Measurements from ENCODE around the gene SQSTM1. TPM values are rescaled to one million over a fixed set of nuclear protein-coding genes. Genes with fewer than 3 reads are reported as not detected.

SQSTM1 gene
- total RNA-seq, 4 donors from 2014 or later = 105 to 236 (median 149) TPM

DNA sequence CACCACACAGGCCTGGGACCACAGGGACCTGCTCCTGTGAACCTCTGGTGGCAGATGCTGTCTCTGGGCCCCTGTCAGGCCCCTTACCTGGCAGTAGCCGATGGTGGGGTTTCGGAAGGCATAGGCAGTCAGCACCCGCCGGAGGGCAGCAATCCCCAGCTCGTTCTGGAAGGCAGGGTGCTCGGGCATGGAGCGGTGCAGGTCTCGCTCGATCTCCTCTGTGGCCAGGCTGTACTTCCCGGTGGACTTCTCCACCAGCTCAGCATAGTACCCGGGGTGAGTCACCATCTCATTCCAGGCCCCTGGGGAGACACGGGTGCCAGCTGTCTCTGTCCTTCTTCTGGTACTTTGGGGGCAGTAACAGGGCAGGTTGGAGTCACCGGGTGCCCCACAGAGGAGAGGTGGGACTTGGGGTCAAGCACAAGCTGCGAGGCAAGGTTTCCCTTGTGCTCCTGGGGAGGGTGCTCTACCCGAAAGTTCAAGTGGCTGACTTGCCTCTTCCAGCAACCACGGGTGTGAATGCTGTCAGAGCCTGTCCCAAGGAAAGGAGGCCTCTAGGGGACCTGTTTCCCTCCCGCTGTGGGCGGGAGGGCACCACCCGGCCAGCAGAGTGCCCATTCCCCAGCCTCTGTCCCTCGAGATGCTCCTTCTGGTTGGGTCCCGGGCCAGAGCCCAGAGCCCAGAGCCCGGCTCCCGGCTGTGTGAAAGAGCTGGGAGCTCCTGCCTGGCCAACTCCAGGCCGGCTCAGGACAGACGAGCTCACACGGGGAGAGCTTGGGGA is 57.7 kb downstream of the SQSTM1 start:
- Histone ChIP-seq H3K4me1 (no peaks in the 10 kb centered on the region), H3K27ac (no peak overlapping the region), H3K36me3 (peaks cover 28 to 94% (median 41%) of the 10 kb centered on the region in 3 donors), H3K9me3 (peaks cover 6 to 13% (median 13%) of the 10 kb centered on the region in 3 donors), H3K4me3 (no peak overlapping the region), H3K27me3 (no peaks in the 10 kb centered on the region)
- intact Hi-C loops (cut with DNase I) = no loop called here
- 91% methylated on average over 14 of the region's 26 CpGs; no CpG with 5 or more reads in 1 of the 2 donors for WGBS, 2 donors
- TF ChIP-seq, protein P1, sequence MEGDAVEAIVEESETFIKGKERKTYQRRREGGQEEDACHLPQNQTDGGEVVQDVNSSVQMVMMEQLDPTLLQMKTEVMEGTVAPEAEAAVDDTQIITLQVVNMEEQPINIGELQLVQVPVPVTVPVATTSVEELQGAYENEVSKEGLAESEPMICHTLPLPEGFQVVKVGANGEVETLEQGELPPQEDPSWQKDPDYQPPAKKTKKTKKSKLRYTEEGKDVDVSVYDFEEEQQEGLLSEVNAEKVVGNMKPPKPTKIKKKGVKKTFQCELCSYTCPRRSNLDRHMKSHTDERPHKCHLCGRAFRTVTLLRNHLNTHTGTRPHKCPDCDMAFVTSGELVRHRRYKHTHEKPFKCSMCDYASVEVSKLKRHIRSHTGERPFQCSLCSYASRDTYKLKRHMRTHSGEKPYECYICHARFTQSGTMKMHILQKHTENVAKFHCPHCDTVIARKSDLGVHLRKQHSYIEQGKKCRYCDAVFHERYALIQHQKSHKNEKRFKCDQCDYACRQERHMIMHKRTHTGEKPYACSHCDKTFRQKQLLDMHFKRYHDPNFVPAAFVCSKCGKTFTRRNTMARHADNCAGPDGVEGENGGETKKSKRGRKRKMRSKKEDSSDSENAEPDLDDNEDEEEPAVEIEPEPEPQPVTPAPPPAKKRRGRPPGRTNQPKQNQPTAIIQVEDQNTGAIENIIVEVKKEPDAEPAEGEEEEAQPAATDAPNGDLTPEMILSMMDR (IDR thresholded peaks at IDR 0.05) = no peak
- no peak for TF ChIP-seq POLR2A (IDR thresholded peaks at IDR 0.05)
- no peak for DNase-seq

DNA sequence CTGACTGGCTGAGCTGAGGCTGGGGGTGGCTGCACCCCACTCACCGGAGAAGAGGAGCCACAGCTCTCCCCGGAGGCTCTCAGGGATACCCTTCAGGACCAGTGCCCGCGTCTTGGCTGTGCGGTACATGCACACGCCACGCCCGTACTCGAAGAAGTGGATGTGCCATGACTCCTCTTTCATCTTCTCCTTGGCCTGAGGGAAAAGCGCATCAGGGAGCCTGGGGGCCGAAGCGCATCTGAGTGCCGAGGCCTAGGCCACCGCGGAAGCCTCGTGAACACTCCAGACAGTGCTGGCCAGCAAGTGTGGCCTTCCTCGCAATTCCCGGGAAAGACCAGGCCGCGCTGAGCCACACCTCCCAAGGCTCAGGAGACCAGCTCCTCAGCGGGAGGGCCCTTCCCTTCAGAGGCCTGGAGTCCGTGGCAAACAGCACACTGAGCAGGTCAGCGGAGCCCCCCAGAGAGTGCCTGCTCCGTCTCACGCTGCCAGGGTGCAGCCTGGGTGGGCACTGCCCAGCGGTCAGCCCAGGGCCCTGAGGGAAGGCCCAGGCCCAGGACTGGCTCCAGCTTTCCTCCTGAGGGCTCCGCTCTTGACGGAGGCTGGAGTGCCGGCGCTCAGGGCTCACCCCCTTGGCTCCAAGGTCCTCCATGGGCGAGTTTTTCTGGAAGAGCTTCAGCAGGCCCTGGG is 58.4 kb downstream of the SQSTM1 start:
- no peak overlapping the region for H3K27ac ChIP-seq
- peaks cover 23 to 94% (median 40%) of the 10 kb centered on the region in 3 donors for H3K36me3 ChIP-seq
- no CpG with 5 or more reads among the region's 31 CpGs for WGBS, 2 donors
- peaks cover 0 to under 1% (median 0%) of the 10 kb centered on the region in 3 donors for H3K4me1 ChIP-seq
- peaks cover 6 to 20% (median 17%) of the 10 kb centered on the region in 3 donors for H3K9me3 ChIP-seq
- no peak overlapping the region for H3K4me3 ChIP-seq
- H3K27me3 ChIP-seq = no peaks in the 10 kb centered on the region
- no peak for DNase-seq
- intact Hi-C loops (cut with DNase I) = no loop called here
- TF ChIP-seq, protein P1 (IDR thresholded peaks at IDR 0.05) = no peak
- TF ChIP-seq POLR2A (IDR thresholded peaks at IDR 0.05) = no peak

DNA sequence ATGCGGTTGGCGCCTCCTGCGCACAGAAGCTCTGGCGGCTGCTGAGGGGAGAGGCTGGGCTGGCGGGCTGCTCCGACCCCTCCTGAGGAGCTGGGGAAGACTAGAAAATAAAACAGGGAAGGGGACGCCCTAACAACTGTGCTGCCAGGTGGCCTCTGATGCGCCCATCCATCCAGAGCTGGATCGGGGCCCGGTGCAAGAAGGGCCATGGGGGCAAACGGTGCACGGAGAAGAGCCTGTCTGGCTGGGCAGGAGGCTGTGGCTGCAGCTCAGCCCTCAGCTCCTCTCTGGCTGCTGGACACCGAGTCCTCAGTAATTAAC is 58.9 kb downstream of the SQSTM1 start:
- Histone ChIP-seq H3K27me3 (no peaks in the 10 kb centered on the region), H3K4me3 (no peak overlapping the region), H3K36me3 (peaks cover 18 to 94% (median 40%) of the 10 kb centered on the region in 3 donors), H3K9me3 (peaks cover 6 to 24% (median 17%) of the 10 kb centered on the region in 3 donors), H3K27ac (no peak overlapping the region), H3K4me1 (peaks cover 0 to 6% (median 0%) of the 10 kb centered on the region in 3 donors)
- intact Hi-C loops (cut with DNase I) = no loop called here
- 93% methylated on average over 3 of the region's 13 CpGs; no CpG with 5 or more reads in 1 of the 2 donors for WGBS, 2 donors
- no peak for DNase-seq
- no peak for TF ChIP-seq POLR2A (IDR thresholded peaks at IDR 0.05)
- TF ChIP-seq, protein P1 (IDR thresholded peaks at IDR 0.05) = no peak

DNA sequence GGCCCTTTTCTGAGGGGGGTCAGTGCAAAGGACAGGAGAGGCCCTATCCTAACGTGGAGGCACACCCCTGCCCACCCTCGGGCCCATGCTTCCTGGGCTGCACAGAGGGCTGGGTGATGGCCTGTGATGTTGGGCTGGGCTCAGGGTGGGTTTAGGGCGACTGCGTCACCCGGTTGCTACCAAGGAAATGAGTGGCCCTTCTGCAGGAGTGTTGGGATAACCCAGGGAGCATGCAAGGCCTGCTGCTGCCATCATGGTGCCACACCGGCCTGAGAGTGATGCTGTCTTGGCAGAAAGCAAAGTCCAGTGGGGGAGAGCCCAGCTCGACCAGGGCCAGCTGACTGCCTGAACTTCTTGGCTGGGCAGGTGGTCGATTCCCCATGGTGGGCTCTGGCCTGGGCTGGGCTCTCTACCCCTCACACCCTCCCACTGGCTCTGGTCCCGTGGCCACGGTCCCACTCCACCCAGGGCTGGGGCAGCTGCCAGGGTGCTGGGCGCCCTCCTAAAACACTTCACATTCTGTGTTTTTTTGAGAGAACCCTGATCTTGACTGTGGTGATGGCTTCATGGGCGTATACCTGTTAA is 59.5 kb downstream of the SQSTM1 start:
- H3K27ac ChIP-seq = no peak overlapping the region
- 88% methylated on average over 7 of the region's 12 CpGs; no CpG with 5 or more reads in 1 of the 2 donors for WGBS, 2 donors
- intact Hi-C loops (cut with DNase I) = no loop called here
- H3K4me1 ChIP-seq = peaks cover 0 to 11% (median 0%) of the 10 kb centered on the region in 3 donors
- TF ChIP-seq, protein P1 (IDR thresholded peaks at IDR 0.05) = no peak
- TF ChIP-seq POLR2A (IDR thresholded peaks at IDR 0.05) = no peak
- H3K27me3 ChIP-seq = no peaks in the 10 kb centered on the region
- no peak overlapping the region for H3K4me3 ChIP-seq
- no peak for DNase-seq
- peaks cover 13 to 94% (median 36%) of the 10 kb centered on the region in 3 donors for H3K36me3 ChIP-seq
- peaks cover 6 to 24% (median 17%) of the 10 kb centered on the region in 3 donors for H3K9me3 ChIP-seq

All from esophagus squamous epithelium (tissue), 5 donors.